ENCODE results near the gene NCAPH2.

NCAPH2 gene

GRCh38 chr22:50490531-50491308, 17.3 kb upstream of the NCAPH2 start:
- no peak for DNase-seq

- no peak for DNase-seq
Observed at GRCh38 chr22:50497093-50497492, 10.9 kb upstream of the NCAPH2 start.

GRCh38 chr22:50498322-50498890, 9.6 kb upstream of the NCAPH2 start:
- DNase-seq: peak; percentile 23

GRCh38 chr22:50500452-50500851, 7.6 kb upstream of the NCAPH2 start:
- no peak for DNase-seq

- no peak for DNase-seq
Observed at GRCh38 chr22:50502096-50502495, 5.9 kb upstream of the NCAPH2 start.

GRCh38 chr22:50502628-50503474, 5.2 kb upstream of the NCAPH2 start:
- no peak for DNase-seq

GRCh38 chr22:50503475-50504145, 4.4 kb upstream of the NCAPH2 start:
- no peak for DNase-seq

GRCh38 chr22:50504369-50505211, 3.4 kb upstream of the NCAPH2 start:
- no peak for DNase-seq

GRCh38 chr22:50505276-50505775, 2.7 kb upstream of the NCAPH2 start:
- DNase-seq: no peak

- DNase-seq: no peak
Observed at GRCh38 chr22:50505776-50506610, 2.0 kb upstream of the NCAPH2 start.

- DNase-seq: no peak
Observed at GRCh38 chr22:50506611-50507420, 1.2 kb upstream of the NCAPH2 start.

- DNase-seq: peak; percentile 89
Observed at GRCh38 chr22:50507421-50507990, 518 bp upstream of the NCAPH2 start, which contains the start of gene LMF2. Gene LMF2 (minus strand): TSS chr22:50507702. CDS start chr22:50507675, 27 bp downstream.

GRCh38 chr22:50508897-50509296, 873 bp downstream of the NCAPH2 start:
- DNase-seq: no peak

GRCh38 chr22:50513175-50513574, 5.2 kb downstream of the NCAPH2 start:
- DNase-seq: no peak

GRCh38 chr22:50516068-50516467, 8.0 kb downstream of the NCAPH2 start:
- DNase-seq: no peak

- DNase-seq: no peak
Observed at GRCh38 chr22:50516891-50517290, 8.9 kb downstream of the NCAPH2 start.

GRCh38 chr22:50517495-50518260, 9.7 kb downstream of the NCAPH2 start:
- no peak for DNase-seq

GRCh38 chr22:50518606-50519005, 10.6 kb downstream of the NCAPH2 start:
- DNase-seq: no peak

GRCh38 chr22:50519151-50519550, 11.1 kb downstream of the NCAPH2 start:
- no peak for DNase-seq
